Lung (tissue), 12 donors: ENCODE data around the gene PSMD5. TPM values are rescaled to one million over a fixed set of nuclear protein-coding genes. Genes with fewer than 3 reads are reported as not detected.

Experiments used
- ATAC-seq: fragments of 200-7000 bp; cut with Tn5 transposase; one replicate; pipeline ENCODE4 v1.9.1; 2020; ENCODE audit warnings: moderate number of reproducible peaks; ENCODE audit not compliant: insufficient read depth, low FRiP score
- DNase-seq, 3 donors: peaks; one replicate each; pipeline ENCODE4 v3.0.0-alpha.2; 2013 to 2017
- H3K27ac ChIP-seq, 2 donors: one replicate each; pipeline ENCODE4 v1.5.1; 2013; ENCODE audit warnings: mild to moderate bottlenecking in 2 of 2, moderate library complexity in 2 of 2, control low read depth in 1 of 2, inconsistent platforms in 1 of 2, low read depth in 1 of 2, low read length in 1 of 2
- H3K27me3 ChIP-seq, 3 donors: one replicate each; pipeline ENCODE4 v1.5.1; 2013; ENCODE audit warnings: low read length in 2 of 3; ENCODE audit not compliant: control insufficient read depth in 3 of 3, insufficient read depth in 3 of 3
- H3K36me3 ChIP-seq, 4 donors: one replicate each; pipeline ENCODE4 v1.5.1; 2013; ENCODE audit warnings: low read length in 4 of 4, mild to moderate bottlenecking in 1 of 4, moderate library complexity in 1 of 4; ENCODE audit not compliant: control insufficient read depth in 4 of 4, insufficient read depth in 4 of 4
- H3K4me1 ChIP-seq, 5 donors: one replicate each; pipeline ENCODE4 v1.5.1; 2013; ENCODE audit warnings: low read length in 5 of 5, mild to moderate bottlenecking in 2 of 5, moderate library complexity in 1 of 5; ENCODE audit not compliant: control insufficient read depth in 5 of 5, insufficient read depth in 5 of 5
- H3K4me3 ChIP-seq: one replicate; pipeline ENCODE4 v1.5.1; 2013; ENCODE audit warnings: mild to moderate bottlenecking, control low read depth, moderate library complexity
- H3K9ac ChIP-seq, 2 donors: one replicate each; pipeline ENCODE4 v1.5.1; 2013; ENCODE audit warnings: low read length in 2 of 2, control low read depth in 1 of 2; ENCODE audit not compliant: insufficient read depth in 1 of 2
- H3K9me3 ChIP-seq, 4 donors: one replicate each; pipeline ENCODE4 v1.5.1; 2013; ENCODE audit warnings: low read length in 3 of 4, mild to moderate bottlenecking in 1 of 4, moderate library complexity in 1 of 4; ENCODE audit not compliant: control insufficient read depth in 4 of 4, insufficient read depth in 3 of 4
- CTCF ChIP-seq: IDR thresholded peaks from 2 replicates; pipeline ENCODE4 v1.5.1; 2012; ENCODE audit warnings: mild to moderate bottlenecking; ENCODE audit errors: control extremely low read depth, extremely low read depth
- WGBS, 2 donors: extraction: QIAGEN DNeasy Blood & Tissue Kit; methylation state at CpG; one replicate each; pipeline ENCODE4 v1.1.7; 2013; 5-methylcytosine and 5-hydroxymethylcytosine counted together
- polyA plus RNA-seq, 2 donors: library from polyadenylated mRNA; stranded (reverse); fragments of 200-250 nt; gene quantifications; one replicate each; pipeline ENCODE4 v1.2.1, GENCODE V29; 2013
- total RNA-seq, 2 donors: library from RNA; depleted of rRNA in 1 of 2; stranded (reverse); fragments of >200 nt in 1 of 2; gene quantifications; one replicate each; pipeline ENCODE4 v1.2.1, GENCODE V29; 2014 to 2021
- donor health status: control.
- donor health status: control.
- donor health status: Bipolar disorder and iron deficiency.
- donor health status: healthy.
- donor health status: DM: yes; HTN: yes; CAD: no.

Gene PSMD5
- total and polyA plus RNA-seq, 4 donors, result 14.9 to 66.0 (median 27.3) TPM

- ATAC-seq (no peak), DNase-seq (no peak)
- H3K27me3 ChIP-seq, result no peaks in the 10 kb centered on the region
- H3K27ac ChIP-seq, result no peak overlapping the region
- no peaks in the 10 kb centered on the region for H3K9me3 ChIP-seq
- H3K4me1 ChIP-seq, result no peaks in the 10 kb centered on the region
- no peak for TF ChIP-seq CTCF
- no peak overlapping the region for H3K9ac ChIP-seq
- no peak overlapping the region for H3K4me3 ChIP-seq
- 98 to 100% methylated on average over 1 of the region's 1 CpG for WGBS, 2 donors
- no peaks in the 10 kb centered on the region for H3K36me3 ChIP-seq
Observed at GRCh38 chr9:120851449-120851848, 8.7 kb upstream of the PSMD5 start.

DNA sequence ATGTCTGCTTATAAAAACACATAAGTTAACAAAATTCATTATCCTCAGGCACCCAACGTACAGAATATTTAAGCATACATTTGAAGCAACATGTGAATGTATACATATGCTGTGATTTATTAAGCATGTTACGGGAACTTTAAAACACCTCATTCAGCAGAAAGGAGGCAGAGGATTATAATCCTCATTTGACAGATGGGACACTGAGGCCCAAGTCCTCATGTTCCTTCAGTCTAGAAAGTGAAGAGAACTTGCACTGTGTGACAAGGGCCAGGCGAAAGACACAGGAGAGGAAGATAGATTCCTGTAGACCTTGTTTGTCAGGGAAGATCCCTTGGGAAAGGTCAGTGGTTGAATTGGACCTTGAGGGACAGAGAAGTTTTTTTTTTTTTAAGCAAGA lies 7.6 kb upstream of the PSMD5 start:
- Histone ChIP-seq H3K9me3 (no peaks in the 10 kb centered on the region), H3K4me1 (peaks cover 0 to 4% (median 0%) of the 10 kb centered on the region in 5 donors), H3K36me3 (no peaks in the 10 kb centered on the region), H3K9ac (no peak overlapping the region), H3K4me3 (no peak overlapping the region), H3K27ac (no peak overlapping the region), H3K27me3 (no peaks in the 10 kb centered on the region)
- DNase-seq (no peak), ATAC-seq (no peak)
- WGBS, 2 donors, result 96 to 97% methylated on average over 3 of the region's 3 CpGs
- no peak for TF ChIP-seq CTCF

GRCh38 chr9:120846906-120847305 lies 4.2 kb upstream of the PSMD5 start:
- ATAC-seq, result no peak
- no peaks in the 10 kb centered on the region for H3K9me3 ChIP-seq
- peaks cover 0 to 10% (median 0%) of the 10 kb centered on the region in 5 donors for H3K4me1 ChIP-seq
- H3K27me3 ChIP-seq, result no peaks in the 10 kb centered on the region
- no peak overlapping the region for H3K27ac ChIP-seq
- no peak overlapping the region for H3K4me3 ChIP-seq
- H3K36me3 ChIP-seq, result peaks cover 0 to 4% (median 0%) of the 10 kb centered on the region in 4 donors
- no peak for TF ChIP-seq CTCF
- H3K9ac ChIP-seq, result no peak overlapping the region
- 88% methylated on average over 1 of the region's 1 CpG for WGBS, 2 donors
- no peak for DNase-seq

GRCh38 chr9:120846251-120846889 lies 3.6 kb upstream of the PSMD5 start:
- WGBS, 2 donors, result 85 to 97% methylated on average over 3 of the region's 3 CpGs
- Histone ChIP-seq H3K27ac (no peak overlapping the region), H3K36me3 (peaks cover 0 to 4% (median 0%) of the 10 kb centered on the region in 4 donors), H3K9me3 (no peaks in the 10 kb centered on the region), H3K4me3 (no peak overlapping the region), H3K27me3 (no peaks in the 10 kb centered on the region), H3K9ac (no peak overlapping the region), H3K4me1 (peaks cover 0 to 14% (median 0%) of the 10 kb centered on the region in 5 donors)
- DNase-seq (no peak), ATAC-seq (no peak)
- no peak for TF ChIP-seq CTCF
